T-helper 2 cell (primary cell): ENCODE measurements around the gene MACROD2.

Source experiments
- DNase-seq, 5 experiments: peaks; one replicate each; pipeline versions ENCODE4 v3.0.0 to v3.0.0-alpha.2; 2012 to 2022

The MACROD2 gene

DNA sequence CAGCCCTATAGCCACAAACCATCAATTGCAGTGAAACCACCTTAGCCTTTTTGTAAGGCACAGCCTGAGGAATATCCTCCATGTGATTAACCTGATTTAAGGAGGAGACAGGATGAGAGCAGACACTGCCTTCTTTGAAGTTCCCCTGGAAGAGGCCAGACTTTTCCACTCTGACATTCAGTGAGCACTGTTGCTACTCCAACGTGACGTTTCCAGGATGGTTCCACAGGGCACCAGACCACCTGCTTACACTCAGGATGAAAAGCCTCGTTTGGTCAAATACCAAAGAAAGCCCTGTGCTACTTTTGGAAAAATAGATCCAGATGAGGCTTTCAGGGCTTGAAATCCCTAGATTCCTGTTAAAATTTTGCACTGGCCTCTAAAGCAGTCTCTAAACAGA, 1444.2 kb downstream of the MACROD2 start:
- DNase-seq: no peak

DNA sequence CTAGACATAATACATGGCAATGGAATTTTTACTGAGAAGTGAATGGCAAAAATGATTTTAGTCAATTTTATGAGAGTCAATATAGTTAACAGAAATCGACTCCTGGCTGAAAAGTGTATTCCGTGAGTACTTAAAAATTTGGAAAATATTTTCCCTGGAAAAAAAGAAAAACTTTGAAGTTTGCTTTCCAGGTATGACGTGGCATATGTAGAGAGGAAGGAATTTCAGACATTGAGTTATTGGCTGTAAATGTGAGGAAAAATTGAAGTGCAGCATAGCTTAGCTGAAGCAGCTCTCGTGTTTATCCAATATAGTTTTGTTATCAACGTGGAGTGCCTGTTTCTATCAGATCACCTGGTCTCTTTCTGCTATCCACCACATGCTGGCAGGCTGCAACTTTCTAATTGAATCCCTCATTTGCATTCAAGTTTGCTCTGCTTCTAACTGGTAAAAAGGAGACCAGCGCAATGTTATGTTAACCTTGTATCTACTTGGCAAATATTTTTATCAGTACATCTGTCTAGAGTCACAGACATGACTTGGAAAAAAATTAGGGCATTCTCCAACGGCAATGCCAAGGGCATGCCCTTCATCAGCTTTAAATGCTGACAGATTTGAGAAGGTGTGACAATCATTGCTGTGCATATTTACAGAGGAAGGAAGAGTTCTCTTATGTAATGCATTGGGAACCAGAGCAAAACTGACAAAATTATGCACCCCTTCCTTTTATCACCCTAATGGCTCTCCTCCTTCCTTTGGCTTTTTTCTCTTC, 1444.9 kb downstream of the MACROD2 start:
- DNase-seq: no peak

DNA sequence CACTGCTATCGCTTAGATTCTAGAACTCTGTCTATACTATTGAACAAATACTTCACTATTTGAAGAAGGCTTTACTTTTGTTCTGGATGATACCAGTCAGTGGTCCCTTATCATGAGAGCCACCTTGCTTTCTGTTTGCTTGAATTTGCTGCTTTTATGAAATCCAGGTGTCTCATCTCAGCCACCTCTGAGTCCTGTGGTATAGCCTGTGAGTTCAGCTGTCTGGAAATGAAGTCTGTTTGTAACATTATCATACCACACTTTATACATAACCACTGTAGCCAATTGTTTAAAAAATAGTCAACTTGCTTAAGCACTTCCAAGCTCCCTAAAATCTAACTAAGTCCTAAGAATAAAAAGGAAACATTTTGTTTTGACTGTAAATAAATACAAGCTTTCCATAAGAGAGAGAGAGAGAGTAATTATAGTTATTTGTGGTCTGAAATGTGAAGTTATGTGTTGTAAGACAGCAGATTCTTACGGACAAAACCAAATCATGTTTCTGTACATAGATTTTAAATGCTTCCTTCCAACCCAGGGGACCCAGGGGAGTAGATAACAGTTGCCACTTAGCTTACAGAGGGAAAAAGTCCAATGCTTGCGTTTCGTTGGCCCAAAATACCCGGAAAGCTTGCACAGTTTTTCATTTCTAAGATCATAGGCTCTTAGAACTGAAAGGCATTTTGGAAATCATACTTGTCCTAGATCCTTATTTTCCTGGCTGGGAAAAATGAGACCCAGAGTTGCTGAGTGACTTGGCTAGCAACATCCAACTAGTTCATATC, 1449.9 kb downstream of the MACROD2 start:
- DNase-seq: no peak

DNA sequence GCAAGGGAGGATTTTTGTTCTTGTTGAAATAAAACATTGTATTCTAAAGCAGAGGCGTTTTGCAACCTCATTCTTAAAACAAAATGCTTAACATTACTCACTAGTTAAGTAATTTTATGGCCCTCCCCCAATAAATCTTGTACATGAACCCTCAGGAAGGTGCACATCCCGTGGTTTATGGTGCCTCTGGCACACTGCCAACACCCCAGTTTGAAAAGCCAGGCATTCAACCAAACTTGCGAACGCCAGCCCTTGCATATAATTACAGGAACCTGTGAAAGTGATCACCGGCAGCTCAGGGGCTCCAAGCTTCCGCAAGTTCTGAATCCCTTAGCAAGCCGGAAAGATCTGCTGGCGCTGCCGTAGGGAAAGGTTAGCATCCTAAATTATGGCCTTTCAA, 1451.1 kb downstream of the MACROD2 start:
- no peak for DNase-seq

DNA sequence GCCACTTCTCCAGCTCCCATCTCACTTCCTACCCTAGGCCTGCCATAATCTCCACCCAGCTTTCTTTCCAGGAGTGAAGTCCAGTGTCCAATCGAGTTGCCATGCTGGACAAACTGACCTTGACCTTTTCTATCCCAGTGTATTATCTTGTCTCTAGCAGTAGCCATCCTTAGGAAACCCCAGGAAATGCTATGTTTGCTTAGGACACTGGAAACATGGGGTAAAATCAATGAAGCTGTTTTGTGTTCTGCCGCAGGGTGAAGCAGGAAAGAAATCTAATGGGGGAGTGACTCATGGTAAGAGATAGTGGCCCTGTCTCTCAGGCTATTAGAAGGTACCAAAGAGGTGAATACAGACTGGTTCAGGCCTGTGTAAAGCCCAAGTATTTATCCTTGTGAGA, 1452.2 kb downstream of the MACROD2 start:
- no peak for DNase-seq

DNA sequence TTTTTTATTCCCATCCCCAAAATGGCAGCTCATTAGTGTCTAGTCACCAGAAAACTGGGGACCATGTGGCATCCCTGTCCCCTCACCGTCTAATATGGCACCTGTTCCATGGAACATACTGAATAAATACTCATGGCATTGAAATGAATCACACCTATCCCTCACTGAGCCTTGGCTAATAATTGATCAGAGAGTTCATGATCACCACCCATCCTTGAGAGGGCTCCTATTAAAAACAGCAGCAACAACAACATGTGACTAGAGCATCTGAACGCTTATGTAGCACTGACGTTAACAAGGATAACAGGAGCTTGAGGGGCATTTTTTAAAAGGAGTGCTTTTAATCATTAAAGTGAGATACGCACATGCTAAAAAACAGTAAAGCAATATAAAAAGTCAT, 1453.7 kb downstream of the MACROD2 start:
- DNase-seq: no peak

DNA sequence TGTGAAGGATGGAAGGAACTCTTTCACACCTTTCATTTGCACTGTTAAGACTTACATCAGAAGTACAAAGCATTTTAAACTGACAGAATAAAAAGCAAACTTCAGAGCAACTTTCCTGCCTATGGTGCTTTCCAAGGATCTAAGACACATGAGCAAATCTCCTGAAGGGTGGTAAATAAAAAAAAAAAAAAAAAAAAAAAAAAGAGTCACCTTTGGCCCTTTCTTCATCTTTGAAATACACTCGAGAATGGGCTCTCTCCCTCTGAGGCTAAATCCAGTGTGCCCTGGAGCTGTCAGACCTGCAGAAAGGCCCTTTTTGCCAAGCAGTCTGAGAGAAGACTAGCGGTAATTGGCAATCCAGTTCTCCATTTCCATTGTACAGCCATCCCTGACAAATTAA, 1455.9 kb downstream of the MACROD2 start:
- no peak for DNase-seq

DNA sequence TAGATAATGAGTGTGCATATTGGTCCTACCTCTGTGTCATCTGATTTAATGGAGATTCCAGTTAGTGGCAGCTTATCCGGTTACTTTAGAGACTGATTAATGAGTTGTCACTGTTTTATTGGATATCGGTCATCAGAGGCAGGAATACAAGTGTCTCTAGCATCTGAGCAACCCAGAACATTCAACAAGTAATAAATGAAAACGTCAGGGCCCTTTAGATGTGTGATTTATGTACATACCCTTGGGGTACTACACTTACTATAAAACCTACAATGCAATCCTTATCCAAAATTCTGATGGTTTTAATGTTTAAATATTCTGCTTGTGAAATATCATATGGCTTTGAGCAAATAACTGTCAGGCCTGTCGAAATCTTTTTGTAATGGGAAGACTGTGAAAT, 1460.0 kb downstream of the MACROD2 start:
- DNase-seq: no peak

DNA sequence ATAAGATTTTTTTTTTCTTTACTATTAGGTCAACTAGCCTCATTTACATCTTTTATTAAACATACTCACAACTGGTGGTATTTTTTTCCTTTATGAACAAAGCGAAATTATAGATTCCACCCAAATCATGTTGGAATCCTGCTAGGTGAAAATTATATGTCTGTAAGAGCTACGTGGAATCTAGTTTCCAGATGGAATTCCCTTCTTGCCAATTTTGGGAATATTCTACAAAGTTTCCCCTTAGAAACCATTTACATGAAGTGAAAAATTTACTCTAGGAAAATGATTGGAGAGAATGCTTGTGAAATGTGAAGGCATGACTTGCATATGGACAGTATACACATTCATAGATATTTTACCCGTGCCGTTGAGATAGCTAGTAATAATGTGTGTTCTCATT, 1466.6 kb downstream of the MACROD2 start:
- DNase-seq: no peak

DNA sequence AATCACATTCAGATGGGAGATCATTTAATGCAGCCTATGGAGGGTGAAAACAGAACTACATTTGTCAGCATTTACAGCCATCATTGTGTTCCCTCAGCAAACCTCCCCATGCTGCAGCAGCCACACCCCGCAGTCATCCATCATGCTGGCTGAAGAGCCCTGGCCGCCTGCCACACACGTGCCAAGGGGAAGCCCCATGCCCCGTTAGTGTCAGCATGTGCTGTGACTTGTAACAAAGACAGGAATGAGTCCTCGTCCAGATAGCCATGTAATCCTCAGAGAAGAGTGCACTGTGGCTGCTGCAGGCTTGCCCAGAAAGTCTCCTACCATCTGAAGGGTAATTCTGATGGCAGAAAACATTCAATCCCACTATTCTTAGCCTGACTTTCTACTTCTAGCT, 1480.2 kb downstream of the MACROD2 start:
- no peak for DNase-seq

DNA sequence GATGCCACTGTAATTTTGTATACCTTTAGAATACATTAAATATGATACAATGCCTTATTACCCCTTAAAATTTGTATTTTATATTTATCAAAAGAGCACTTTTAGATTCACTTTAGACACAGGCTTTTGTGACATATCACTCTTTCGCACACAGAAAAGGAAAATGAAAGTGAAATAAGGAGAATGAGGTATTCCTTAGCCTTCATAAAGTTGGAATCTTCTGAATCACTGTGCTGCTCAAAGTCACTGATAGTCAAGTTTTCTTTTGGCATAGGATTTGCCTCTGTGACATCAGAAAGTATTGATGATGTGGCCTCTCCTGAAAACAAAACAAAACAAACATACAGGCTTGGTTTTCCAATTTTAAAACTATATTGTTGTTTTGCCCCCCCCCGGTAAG, 1480.9 kb downstream of the MACROD2 start:
- no peak for DNase-seq

DNA sequence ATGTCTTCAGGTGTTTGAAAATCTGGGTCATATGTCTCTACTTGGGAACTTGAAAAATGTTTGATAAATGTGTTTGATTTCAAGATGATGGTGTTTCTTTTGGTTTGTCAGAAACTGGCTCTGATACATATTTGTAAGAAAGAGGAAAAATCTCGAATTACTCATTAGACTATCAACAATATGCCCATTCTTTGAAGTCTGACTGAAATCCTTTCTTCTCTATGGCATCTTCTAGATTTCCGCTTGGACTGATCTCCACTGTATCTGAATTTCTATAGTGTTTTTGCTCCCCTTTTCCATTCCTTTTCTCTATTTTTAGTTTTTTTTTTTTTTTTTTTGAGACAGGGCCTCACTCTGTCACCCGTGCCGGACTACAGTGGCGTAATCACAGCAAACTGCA, 1481.5 kb downstream of the MACROD2 start:
- no peak for DNase-seq

DNA sequence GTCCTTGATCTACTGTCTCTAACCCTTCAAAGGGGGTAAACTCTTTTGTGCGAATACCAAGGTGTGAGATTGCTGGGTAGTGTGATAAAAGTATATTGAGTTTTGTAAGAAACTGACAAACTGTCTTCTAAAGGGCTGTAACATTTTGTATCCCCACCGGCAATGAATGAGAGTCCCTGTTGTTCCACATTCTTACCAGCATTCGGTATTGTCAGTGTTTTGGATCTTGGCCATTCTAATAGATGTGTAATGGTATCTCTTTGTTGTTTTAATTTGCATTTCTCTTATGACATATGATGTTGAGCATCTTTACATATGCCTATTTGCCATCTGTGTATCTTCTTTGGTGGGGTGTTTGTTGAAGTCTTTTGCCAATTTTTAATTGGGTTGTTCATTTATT, 1487.2 kb downstream of the MACROD2 start:
- DNase-seq: no peak

DNA sequence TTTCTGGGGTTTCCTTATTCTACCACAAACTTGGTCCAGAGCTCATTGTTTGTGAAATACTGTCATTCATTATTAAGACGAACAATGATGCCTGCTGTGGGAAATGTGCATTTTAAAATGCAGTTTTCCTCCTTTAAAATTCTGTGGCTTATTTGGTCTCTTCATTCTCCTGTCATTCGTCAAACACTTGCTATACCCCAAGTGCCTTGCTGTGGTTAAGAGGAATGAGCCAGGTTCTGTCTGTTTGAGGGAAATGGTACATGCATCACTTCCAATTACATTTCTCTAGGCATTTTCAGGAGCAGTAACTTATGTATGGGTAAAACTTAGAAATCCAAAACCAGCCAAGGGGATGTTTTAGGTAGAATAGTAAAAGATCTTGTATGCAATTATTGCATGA, 1490.2 kb downstream of the MACROD2 start:
- DNase-seq: no peak

DNA sequence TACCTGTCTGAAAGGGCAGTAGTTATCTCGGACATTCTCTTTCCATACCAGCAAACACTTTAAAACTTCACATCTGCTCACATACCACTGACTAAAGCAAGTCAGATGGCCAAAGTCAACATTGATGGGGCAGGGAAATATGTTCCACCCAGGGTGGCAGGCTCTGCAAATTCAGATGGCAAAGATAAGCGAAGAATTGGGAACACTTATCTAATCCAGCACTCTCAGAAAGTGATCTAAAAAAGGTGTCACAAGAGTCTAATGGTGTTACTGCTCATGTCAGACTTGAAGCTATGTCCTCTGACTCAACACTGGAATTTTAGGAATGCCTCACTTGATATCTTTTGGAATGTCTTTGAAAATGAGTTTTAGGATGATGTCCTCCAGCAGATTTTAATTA, 1491.7 kb downstream of the MACROD2 start:
- DNase-seq: no peak

DNA sequence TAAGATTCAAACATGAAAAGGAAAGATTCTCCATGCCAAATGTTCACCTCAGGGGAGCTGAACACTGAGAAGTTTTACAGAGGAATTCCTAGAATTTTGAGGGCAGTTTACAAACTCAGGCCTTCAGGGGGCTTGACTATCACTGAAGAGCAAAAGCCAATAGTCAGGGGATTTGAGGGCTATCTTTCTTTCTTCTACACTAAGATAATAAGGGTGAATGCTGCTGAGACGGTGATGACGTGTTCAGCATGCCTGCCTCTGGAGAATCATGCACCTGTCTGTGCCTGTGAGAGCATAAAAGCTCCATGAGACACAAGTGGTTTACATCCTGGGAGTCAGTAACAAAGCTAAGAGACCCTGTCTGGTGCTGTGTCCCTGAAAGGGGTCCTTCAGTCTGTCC, 1492.4 kb downstream of the MACROD2 start:
- DNase-seq: no peak

DNA sequence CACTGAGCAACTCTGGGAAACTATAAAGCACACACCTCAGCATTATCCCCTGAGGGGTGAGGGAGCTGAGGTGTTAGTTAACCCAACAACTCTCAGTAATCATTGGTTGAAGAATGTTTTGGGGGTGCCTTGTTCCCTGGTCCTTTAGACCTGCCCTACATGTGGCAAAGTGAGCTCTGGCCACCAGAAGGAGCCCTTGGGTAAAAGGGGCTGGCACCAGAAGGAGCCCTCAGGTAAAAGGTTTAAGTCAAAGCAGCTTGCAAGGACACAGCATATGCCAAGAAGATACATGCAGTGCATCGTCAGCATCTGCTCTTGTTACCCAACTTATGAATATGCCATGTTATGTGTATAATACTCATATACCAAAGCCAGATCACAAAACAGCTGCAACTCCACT, 1496.3 kb downstream of the MACROD2 start:
- DNase-seq: no peak

DNA sequence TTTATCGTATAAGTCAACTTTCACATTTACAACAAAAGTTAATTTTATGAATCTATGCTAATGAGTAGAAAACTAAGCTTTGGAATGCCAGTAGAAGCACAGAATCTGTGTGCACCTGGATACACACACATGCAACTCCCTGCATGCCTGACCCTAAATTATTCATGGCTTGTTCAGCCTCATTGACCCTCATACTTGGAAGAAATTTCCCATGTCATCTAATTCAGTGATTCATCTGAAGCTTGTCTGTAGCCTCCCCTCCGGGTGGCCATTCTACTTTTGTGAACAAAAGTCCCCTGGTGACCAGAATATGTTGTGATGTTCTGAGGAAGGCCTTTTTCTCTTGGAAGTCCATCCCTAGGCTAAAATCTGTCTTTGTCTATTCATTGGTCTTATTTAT, 1499.5 kb downstream of the MACROD2 start:
- DNase-seq: no peak

DNA sequence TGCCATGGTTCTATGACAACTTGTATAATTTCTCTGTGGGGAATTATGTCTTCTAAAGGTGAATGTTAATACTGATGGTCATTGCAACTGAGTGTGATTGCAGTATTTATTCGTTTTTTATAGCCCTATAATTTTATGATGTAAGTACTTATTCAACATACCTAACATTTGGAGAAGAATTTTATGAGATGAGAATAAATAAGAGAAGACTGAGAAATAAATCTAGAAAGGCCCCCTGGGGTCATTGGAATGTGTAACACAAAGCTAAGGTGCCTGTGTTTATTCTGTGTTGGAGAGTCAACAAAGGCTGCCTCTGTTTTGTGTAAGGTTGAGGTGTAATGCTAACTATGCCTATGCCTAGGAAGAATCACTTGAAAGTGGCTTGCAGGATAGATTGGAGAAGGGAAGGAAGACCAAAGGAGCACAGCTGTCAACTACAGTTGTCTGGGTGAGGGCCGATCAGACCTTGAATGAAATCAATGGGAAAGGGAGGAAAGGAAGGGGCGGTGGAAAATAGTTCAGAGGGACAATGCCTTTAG, 1501.3 kb downstream of the MACROD2 start:
- DNase-seq: no peak

DNA sequence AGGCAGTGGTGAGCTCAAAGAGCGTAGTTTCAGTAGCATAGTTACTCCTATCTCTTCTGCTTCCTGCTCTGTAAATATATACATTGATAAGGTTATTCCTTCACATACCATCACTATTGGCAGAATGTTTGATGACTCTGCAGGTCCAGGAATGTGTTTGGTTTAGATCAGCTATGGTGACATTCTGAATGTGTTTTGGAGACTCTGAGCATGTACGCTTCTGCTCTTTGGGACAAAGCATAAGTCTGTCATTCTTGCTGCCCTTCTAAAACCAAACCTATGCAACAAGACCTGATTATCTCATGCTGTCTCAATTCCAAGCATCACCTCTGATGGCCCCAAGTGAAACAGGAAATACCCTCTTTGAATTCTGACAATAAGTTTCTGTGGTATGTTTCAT, 1503.6 kb downstream of the MACROD2 start:
- no peak for DNase-seq

DNA sequence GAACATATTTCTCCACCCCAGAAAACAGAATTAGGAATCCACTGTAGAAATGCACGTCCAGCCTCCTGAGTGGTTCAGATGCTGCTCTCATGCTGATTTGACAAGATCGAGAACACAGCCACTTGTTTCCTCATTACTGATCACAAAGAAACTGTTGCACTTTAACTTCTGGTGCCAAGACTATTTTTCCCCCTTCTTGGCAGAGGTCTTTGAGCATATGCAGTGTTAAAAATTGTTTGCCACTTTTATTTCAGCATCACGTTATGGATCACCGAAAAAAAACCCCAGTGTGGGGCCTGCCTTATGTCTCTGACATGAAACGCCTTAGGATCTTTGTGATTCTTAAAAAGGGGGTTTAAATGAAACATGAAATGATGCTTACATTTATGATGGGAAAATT, 1511.0 kb downstream of the MACROD2 start:
- no peak for DNase-seq

DNA sequence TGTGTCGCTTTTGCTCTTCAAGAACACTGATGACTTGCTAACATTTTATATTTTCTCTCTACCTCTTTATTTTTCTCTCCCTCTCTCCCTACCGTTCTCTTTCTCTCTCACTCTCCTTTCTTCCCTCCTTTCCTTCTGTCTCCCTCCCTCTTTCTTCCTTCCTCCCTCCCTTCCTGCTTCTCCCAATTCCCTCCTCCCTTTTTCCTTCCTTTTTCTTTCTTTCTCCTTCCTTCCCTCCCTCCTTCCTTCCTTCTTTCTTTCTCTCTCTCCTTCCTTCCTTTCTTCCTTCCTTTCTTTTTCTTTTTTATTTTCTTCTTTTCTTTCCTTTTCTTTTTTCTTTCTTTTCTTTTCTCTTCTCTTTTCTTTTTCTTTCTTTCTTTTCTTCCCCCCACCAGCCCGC, 1511.8 kb downstream of the MACROD2 start:
- DNase-seq: no peak

DNA sequence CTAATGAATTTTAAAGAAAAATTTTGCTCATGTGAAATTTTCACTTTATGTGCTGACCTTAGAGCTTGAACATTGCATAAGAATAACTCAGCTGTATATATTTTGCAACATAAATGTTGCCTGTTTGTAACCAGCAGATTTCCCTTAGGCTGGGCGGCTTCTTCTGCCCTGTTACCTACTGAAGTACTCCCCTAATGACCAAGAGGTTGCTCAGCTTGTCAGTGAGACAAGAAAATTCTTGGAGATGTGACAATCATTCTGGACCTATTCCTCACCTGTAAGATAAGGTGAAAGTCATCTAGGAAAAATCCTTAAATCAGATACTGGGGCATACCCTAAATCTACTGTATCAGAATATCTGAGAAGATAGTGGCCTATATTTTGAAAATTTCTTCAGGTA, 1516.2 kb downstream of the MACROD2 start:
- no peak for DNase-seq

DNA sequence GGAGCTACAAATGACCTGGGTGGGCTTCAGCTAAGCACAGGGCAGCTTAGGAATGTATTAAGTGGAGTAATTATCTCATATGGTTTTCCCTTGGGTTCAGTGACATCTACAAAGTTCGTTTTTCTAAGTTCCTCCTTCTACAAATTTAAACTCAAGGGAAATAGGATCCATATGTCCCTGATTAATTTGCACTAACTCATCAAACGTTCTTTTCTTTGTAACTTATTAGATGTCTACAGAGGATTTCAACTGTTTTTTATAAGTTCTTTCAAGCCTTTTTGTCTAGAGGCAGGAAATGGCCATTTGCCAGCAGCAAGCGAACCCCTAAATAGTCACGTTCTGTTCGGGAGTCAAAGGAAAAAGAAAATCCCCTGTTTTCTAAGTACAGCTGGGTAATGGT, 1517.6 kb downstream of the MACROD2 start:
- no peak for DNase-seq
